GM19023 (cell line): Measurements from ENCODE around the gene ITGAL.
"Not testable (repeated sequence)": the region's sequence is repeated elsewhere in the genome, so short reads cannot be mapped to it uniquely, and the experiment has no call there.

Experiments used
- ATAC-seq: cut with Tn5 transposase; IDR thresholded peaks from one replicate; pipeline ENCODE4 v1.9.1; 2021; ENCODE audit warnings: mild to moderate bottlenecking, moderate library complexity; ENCODE audit not compliant: unreplicated experiment

The ITGAL gene

GRCh38 chr16:30490210-30490609 is 17.7 kb downstream of the ITGAL start:
- ATAC-seq = no peak

GRCh38 chr16:30491229-30491628 is 18.7 kb downstream of the ITGAL start:
- ATAC-seq = no peak

- ATAC-seq = no peak
These were observed 19.3 kb downstream of the ITGAL start for GRCh38 chr16:30491744-30492308.

- ATAC-seq = no peak
These were observed 21.5 kb downstream of the ITGAL start for GRCh38 chr16:30493941-30494488.

- ATAC-seq = no peak
These were observed 22.2 kb downstream of the ITGAL start for GRCh38 chr16:30494709-30495108.

GRCh38 chr16:30499284-30499683 is 26.7 kb downstream of the ITGAL start:
- ATAC-seq = no peak

GRCh38 chr16:30503403-30504296 is 31.1 kb downstream of the ITGAL start:
- ATAC-seq = no peak

GRCh38 chr16:30509081-30509765 is 36.7 kb downstream of the ITGAL start:
- no peak for ATAC-seq

- no peak for ATAC-seq
These were observed 37.9 kb downstream of the ITGAL start for GRCh38 chr16:30510376-30510938.

- no peak for ATAC-seq
These were observed 39.0 kb downstream of the ITGAL start for GRCh38 chr16:30511509-30511908.

GRCh38 chr16:30515275-30515674 is 42.7 kb downstream of the ITGAL start:
- no peak for ATAC-seq

GRCh38 chr16:30518552-30518951 is 46.0 kb downstream of the ITGAL start:
- ATAC-seq = no peak

GRCh38 chr16:30519120-30520049 is 46.8 kb downstream of the ITGAL start:
- no peak for ATAC-seq

- no peak for ATAC-seq
These were observed 48.9 kb downstream of the ITGAL start for GRCh38 chr16:30521476-30521872.

- ATAC-seq = no peak
These were observed 49.5 kb downstream of the ITGAL start for GRCh38 chr16:30521873-30522641.

GRCh38 chr16:30522702-30523463 is 50.3 kb downstream of the ITGAL start:
- not testable (repeated sequence) for ATAC-seq

- no peak for ATAC-seq
These were observed 51.4 kb downstream of the ITGAL start for GRCh38 chr16:30523768-30524574.
